Amniotic epithelial cell (primary cell): ENCODE data around the gene CILP2.

Source experiments
- DNase-seq: peaks from one replicate; pipeline ENCODE4 v3.0.0-alpha.2; 2010; ENCODE audit warnings: low read depth

The CILP2 gene

DNA sequence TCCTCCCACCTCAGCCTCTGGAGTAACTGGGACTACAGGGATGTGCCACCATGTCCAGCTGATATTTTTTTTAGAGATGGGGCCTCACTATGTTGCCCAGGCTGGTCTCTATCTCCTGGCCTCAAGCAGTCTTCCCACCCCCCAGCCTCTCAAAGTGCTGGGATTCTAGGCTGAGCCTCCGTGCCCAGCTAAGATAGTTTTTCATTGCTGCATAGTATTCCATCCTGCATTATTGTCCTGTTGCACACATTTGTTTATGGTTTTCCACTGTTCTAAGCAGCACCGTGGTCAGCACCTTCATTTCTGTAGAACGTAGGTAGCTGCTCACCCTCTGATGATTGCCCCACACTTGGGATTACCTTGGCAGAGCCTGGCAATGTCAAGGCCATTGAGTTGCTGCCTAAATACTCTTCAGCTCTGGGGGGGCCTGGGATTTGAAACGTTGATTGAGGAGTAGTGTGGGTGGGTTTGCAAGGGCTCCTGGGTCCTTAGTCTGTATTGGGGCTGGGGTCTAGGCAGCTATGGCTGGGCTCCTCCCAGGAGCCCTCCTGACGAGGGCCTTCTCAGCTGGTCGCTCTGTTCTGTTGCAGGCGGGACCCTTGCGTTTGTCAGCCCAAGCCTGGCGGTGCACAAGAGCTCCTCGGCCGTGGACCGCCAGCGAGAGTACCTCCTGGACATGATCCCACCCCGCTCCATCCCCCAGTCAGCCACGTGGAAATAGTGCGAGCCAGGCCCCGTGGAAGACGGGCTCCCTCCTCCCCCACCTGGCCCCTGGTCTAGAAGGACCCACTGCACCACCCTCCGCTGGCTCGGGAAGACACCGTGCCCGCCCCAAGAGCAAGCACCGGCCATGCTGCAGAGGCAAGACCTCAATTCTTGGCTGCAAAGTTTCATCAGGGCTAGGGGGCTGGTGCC is 33.1 kb upstream of the CILP2 start:
- DNase-seq: no peak

DNA sequence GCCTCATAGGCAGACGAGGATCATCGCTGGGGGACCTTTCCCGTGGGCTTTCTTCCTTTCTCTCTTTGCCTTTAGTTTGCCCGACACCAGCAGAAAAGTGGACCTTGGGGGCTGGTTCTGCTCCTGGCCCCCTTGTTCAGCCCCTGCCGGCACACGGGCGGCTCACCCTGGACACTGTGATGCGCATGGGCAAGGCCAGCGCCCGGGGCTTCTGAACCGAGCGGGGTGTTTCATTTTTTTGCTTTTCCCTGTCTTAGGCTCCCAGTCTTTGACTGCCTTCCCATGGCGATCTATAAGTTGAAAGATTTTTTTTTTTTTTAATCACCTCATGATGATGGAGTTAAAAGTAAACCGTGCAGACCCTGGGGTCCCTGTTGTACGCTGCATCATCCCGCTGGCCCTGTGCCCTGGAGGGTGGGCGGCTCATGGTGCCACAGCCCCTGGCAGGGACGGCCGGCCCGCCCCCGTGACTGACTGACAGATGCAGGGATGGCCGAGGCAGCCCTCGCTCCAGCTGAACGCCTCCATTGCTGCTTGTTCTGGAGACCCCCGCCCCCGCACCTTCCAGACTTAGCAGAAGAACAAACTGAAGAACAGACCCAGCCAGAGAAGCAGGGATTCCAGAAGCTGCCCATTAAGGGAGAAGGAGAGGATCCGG is 32.3 kb upstream of the CILP2 start:
- no peak for DNase-seq

DNA sequence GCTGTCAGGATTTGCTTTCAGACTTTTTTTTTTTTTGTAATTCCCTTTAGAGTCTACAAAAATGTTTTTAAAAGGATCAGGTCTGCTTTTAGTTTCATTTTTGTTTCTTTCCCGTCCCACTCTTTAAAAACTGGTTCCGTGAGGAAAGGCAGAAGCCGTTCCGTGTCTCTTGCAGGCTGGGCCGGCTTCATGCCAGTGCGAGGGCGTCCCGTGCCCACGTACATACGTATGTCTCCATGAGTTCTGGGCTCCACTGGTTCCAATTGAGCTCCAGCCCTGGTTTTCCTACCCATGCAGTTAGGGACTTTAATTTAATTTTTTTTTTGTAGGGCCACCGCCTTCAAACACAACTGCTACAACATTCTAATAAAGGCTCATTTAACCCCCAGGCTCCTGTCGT is 31.5 kb upstream of the CILP2 start:
- DNase-seq: no peak

DNA sequence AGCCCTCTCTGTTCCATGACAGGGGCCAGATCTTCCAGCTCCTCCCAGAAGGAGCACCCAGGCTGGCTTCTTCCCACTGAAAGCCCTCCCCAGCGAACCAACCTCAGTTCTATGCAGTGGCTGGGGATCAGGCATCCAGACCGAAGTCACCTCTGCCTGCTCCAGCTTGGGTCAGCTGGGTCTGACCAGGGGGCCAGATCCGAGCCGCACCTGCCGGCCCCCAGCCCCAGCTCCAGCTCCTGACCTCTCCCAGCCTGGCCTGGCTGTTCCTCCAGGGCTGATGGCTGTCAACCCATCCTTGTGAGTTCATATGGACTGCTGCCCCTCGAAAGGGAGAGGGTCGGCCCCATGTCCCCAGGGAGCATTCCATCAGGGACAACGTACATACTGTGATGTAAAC is 30.7 kb upstream of the CILP2 start:
- no peak for DNase-seq

DNA sequence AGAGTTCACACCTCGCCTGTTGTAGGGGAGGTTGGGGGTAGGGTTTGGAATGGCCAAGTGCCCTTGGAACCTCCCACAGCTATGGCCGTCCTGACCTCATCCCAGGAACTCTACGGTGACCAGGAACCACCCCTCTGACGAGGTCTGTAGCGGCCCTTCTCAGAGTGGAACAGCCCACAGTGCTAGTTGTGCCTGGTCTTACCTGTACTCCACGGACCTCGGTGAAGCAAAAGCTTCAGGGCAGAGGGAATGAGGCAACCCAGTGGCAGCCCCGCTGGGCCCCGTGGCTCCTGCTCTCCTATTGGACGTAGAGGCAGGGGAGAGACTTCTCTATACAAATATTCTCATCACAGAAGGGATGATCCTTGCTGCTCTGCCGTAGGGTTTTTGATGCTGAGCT is 29.8 kb upstream of the CILP2 start:
- no peak for DNase-seq

DNA sequence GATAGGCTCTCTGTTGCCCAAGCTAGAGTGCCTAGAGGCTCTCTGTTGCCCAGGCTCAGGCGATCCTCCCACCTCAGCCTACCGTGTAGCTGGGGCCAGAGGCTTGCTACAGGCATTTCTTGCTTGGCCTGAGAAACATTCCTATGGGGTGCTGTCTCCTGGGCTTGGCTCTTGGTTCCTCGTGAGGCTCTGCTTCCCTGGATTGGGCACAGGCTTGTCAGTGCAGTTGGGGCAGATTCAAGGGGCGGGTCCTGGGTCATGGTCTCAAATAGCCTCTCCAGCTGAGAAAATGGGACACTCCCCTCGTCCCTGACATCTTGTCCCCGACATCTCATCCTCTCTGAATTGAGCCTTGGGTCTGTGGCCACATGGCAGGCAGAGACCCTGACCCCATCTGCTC is 27.6 kb upstream of the CILP2 start:
- DNase-seq: no peak

DNA sequence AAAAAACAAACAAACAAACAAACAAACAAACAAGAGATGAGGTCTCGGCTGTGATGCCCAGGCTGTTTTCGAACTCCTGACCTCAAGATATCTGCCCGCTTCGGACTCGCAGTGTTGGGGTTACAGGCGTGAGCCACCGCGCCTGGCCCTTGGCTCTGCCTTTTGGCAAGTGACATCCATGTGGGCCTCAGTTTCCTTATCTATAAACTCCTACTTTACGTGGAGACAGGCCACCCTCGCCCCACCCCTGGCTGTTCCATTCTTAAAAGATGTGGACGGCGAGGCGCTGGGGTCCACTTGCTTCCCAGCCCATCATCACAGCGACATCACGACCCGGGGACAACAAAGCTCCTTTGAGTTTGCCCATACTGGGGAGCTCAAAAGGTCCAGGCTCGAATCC is 24.4 kb upstream of the CILP2 start:
- no peak for DNase-seq

DNA sequence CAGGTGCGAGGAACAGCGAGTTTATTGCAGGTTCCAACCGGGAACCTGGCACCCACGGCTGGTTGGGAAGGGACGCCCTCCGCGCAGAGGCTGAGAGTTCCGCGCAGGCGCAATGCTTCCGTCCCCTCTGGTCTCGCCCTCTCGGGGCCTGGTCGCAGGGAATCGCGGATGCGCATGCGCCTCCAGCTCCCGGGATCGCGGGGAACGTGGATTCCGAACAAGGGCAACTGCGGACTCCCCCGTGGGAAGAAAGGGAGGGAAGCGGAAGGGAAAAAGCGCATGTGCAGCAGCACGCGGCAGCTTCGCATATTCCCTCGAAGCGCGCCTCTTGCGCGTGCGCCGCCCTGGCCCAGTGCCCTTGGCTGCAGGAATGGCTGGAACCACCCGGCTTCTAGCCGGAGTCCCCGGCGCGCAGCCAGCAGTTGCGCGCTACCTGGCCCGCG is 23.8 kb upstream of the CILP2 start:
- peak; percentile 73 for DNase-seq

DNA sequence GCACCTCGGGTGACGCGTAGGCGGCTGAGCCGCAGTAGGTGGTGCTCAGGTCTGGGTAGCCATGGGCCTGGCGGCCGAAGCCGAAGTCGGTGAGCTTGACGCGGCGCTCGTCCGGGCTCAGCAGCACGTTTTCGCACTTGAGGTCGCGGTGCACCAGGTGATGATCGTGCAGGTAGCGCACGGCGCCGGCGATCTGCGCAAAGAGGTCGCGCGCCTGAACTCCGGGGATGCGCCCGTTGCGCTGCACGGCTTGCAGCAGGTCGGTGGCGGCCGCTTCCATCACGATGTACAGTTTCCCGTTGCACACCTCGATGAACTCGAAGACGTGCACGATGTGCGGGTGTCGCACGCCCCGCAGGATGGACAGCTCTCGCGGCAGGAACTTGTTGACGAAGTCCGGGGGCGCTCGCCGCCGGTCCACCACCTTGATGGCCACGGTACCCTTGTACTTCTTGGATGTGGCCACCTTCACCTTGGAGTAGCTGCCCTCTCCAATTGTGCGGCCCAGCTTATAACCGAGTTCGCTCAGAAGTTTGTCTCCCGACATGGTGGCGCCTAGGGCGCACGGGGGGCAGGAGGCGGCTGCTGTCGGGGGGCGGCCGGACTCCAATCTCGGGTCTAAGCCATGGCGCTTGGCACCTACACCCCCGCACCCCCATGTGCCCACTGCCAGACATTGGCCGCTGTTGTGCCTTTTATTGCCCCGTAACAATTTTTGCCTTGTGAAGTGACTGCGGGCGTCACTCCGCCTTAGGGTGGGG is 23.0 kb upstream of the CILP2 start, which contains the start of gene TSSK6:
TSS of gene TSSK6 (minus strand) at position 668 of the 761 bp plus-strand sequence. CDS start at position 547, 121 bp downstream.
- no peak for DNase-seq

DNA sequence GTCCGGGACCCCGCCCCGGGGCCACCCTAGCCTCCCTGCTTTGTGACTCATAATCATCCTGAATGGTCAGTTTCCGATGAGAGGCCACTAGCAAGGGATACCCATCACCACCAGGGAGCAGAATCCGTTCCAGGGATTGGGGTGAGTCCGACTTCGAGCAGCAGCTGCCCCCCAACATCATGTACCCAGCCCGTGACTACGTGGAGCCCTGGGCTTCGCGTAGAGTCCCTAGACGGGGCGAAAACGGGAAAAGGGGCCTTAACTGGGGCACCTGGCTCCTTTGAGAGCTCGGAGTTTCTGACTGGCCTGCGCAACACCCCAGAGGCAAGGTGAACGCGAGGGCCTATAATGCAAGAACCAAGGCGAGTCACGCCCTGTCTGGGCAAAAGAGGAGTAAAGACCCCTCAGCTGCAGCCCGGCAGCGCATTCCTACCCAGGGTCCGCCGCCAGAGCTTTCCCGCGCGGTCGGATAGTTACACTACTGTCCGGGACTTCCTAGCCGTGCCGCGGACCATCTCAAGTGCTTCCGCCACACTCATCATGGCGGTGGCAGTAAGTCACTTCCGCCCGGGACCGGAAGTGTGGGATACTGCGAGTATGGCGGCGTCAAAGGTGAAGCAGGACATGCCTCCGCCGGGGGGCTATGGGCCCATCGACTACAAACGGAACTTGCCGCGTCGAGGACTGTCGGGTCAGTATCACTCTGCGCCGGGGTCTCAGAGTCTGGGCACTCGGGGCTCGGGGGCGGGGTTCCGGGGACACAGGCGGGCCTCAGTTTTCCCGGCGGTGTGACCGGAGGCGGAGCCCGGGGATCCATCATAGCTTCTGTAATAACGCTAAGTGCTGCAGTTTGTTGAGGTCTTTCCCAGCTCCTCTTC is 22.2 kb upstream of the CILP2 start, which contains the start of gene NDUFA13:
TSS of gene NDUFA13 (plus strand) at position 584 of the 878 bp plus-strand sequence. CDS start at position 598, 14 bp downstream.
- peak; percentile 85 for DNase-seq

DNA sequence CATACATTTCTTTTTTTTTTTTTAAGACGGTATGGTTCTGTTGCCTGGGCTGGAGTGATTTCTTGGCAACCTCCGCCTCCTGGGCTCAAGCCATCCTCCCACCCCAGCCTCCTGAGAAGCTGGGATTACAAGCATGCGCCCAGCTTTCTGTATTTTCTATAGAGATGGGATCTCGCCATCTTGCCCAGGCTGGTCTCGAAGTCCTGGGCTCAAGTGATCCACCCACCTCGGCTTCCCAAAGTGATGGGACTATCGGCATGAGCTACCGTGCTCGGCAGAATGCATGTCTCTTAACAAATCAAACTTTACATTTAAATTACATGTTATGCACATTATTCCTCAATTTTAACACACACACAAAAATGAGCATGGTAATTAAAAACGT is 20.8 kb upstream of the CILP2 start:
- no peak for DNase-seq

DNA sequence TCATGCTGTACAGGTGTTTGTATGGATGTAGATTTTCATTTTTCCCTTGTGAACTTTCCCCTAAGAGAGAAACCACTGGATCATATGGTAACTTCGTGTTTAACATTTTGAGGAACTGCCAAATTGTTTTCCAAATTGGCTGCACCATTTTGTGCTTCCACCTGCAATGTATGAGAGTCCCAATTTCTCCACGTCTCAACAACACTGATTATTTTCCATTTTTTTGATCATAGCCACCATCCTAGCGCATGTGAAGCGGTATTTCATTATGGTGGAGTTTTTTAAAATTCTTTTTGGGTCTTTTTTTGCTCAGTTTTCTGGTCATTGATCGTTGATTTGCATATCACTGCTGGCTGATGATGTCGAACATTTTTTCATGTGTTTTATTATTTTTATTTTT is 17.1 kb upstream of the CILP2 start:
- no peak for DNase-seq

DNA sequence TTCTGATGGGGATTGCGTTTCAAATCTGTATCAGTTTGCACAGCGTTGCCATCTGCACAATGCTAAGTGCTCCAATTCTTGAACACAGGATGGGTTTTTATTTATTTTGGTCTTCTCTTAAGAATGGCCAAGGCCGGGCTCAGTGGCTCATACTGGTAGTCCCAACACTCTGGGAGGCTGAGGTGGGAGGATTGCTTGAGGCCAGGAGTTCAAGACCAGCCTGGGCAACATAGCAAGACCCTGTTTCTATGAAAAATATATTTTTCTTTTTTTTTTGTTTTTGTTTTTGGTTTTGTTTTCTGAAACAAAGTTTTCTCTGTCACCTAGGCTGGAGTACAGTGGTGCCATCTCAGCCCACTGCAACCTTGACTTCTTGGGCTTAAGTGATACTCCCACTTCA is 14.9 kb upstream of the CILP2 start:
- DNase-seq: no peak

DNA sequence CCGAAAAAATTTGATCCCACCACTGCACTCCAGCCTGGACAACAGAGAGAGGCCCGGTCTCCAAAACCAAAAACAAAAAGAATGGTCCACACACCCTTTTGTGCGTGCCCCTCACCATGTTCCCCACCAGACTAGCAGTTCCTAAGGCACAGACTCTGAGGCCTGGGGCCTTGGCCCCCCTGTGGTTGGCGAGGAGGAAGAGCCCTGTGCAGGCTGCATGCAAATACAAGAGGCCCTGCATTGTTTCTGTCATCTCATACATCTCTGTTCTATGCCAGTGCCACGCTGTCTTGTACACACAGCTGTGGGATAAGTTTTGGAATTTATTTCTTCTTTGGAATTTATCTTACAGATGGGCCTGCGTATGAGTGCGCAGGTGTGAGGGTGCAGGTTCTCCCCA is 14.0 kb upstream of the CILP2 start:
- DNase-seq: no peak

DNA sequence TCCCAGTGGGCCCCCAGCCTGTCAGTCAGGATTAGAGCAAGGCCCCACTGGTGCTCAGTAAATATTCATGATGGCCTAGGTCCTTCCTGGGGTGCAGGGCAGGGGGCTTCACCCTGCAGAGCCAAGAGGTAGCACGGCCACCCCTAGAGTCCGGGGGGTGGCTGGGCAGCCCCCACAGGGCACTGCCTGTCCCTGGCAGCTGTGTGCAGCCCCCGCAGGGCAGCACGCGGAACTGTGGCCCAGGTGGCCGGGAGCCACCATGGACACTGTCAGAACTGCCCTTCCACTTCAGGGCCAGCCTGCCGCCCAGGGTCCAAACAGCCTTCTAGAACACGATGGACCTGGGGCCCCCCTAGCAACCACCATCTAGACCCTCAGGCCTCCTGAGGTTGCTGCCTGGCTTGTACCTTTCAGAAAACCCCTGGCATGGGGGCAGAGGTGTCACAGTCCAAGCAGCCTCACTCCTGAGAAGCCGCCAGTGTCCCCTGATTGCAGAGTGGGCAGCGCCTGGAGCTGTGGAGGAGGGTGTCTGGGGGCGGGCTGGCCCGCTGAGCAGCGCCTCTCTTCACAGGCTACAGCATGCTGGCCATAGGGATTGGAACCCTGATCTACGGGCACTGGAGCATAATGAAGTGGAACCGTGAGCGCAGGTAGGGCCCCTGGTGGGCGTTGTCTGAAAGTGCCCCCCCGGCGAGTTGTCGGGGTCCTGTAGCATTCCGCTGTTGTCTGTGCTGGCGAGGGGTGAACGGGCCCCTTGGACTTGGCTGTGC is 12.3 kb upstream of the CILP2 start:
- no peak for DNase-seq

DNA sequence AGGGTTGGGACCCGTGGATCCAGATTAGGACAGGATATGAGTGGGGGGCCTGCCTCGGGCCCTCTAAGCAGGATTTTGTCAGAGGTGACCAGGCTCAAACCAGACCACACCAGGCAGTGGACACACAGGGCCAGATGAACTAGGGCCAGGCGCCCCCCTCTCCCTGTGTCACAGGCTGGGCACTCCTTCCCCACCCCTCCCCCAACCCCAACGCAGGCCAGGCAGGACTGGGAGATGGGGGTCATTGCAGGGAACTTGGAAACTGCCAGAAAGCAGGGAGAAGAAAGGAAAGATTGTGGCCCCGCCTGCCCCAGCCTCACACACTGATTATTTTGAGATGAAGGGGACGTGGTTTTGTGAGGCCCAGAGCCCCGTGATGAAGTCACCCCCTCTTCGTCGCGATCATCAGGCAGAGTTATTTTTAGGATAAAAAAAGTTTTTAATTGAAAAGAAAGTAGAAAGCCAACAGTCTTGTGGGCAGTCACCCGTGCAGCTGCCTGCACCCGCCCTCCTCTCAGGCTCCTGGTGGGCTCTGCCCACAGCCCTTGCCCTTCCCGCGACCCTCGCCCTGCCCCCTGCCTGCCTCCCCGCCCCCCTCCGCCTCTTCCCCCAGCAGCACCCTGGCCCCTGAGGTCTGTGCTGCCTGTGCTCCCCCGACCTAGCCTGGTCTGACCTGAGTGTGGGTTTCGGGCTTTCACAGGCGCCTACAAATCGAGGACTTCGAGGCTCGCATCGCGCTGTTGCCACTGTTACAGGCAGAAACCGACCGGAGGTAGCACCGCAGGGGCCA is 11.3 kb upstream of the CILP2 start:
- DNase-seq: no peak

DNA sequence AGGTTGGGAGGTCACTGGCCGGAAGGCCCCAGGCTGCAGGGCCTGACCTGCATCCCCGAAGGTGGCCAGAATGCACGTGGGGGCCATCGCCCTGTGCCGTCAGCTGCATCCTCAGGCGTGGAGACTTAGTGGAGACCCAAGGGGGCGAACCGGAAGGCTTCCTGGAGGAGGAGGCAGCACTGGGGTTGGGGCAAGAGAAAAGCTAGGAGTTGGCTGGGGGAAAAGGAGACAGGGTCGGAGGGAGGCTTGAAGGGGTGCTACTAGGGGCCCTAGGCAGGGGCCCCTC is 10.8 kb upstream of the CILP2 start:
- DNase-seq: no peak

DNA sequence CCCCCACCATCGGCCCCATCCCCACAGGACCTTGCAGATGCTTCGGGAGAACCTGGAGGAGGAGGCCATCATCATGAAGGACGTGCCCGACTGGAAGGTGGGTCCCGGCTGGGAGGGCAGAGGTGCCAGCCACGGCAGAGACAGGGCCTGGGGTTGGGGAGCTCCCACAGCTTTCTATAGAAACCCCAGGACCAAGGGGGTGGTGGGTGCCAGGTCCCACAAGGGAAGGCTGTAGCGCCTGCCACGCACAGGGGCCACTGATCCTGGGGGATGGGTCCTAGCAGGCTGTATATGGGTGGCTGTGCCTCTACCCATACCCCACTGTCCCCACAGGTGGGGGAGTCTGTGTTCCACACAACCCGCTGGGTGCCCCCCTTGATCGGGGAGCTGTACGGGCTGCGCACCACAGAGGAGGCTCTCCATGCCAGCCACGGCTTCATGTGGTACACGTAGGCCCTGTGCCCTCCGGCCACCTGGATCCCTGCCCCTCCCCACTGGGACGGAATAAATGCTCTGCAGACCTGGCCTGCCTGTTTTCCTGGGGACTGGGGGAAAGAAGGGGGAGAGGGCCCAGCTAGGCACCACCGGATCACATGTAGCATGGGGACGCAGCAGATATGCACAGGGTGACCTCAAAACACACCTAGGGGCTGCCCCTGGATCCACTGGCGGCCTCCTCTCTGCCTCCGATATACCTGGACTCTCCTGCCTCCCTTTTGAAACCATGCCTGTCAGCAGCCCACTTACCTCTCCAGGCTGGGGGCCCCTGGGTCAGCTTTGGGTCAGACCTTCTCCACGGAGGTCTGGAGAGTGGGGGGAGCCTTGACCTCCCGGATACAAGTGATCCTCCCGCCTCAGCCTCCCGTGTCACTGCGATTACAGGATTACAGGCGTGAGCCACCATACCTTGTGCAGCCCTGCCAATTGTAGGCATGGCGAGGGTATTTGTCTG is 10.1 kb upstream of the CILP2 start:
- no peak for DNase-seq
